Left kidney (tissue), 2 donors: ENCODE measurements around the gene DDX19B. TPM values are rescaled to one million over a fixed set of nuclear protein-coding genes. Genes with fewer than 3 reads are reported as not detected.
"Not testable (repeated sequence)": the region's sequence is repeated elsewhere in the genome, so short reads cannot be mapped to it uniquely, and the experiment has no call there.

Experiments
- DNase-seq: peaks from one replicate; pipeline ENCODE4 v3.0.0-alpha.2; 2013
- polyA plus RNA-seq: library from polyadenylated mRNA; unstranded; fragments of 120-200 nt; gene quantifications from one replicate; pipeline ENCODE4 v1.2.1, GENCODE V29; 2013; ENCODE audit not compliant: insufficient read length

Gene DDX19B
- polyA plus RNA-seq, 1 donor, result 38.8 TPM

GRCh38 chr16:70348991-70349390 lies 50.0 kb downstream of the DDX19B start:
- DNase-seq, result no peak

GRCh38 chr16:70349783-70350182 lies 50.8 kb downstream of the DDX19B start:
- DNase-seq, result no peak

GRCh38 chr16:70359552-70359951 lies 60.6 kb downstream of the DDX19B start:
- DNase-seq, result no peak

GRCh38 chr16:70364399-70364798 lies 65.4 kb downstream of the DDX19B start:
- no peak for DNase-seq

GRCh38 chr16:70370145-70370544 lies 71.2 kb downstream of the DDX19B start:
- DNase-seq, result not testable (repeated sequence)

- DNase-seq, result no peak
Measured at GRCh38 chr16:70370924-70371323, 71.9 kb downstream of the DDX19B start.

- no peak for DNase-seq
Measured at GRCh38 chr16:70372921-70373728, 74.1 kb downstream of the DDX19B start.

- DNase-seq, result no peak
Measured at GRCh38 chr16:70374213-70374612, 75.2 kb downstream of the DDX19B start.

- no peak for DNase-seq
Measured at GRCh38 chr16:70375636-70376611, 76.9 kb downstream of the DDX19B start.

- DNase-seq, result no peak
Measured at GRCh38 chr16:70377782-70378181, 78.8 kb downstream of the DDX19B start.

- DNase-seq, result no peak
Measured at GRCh38 chr16:70378869-70379493, 80.0 kb downstream of the DDX19B start.

GRCh38 chr16:70380248-70380918 lies 81.4 kb downstream of the DDX19B start:
- peak; percentile 34 for DNase-seq

- peak; percentile 97 for DNase-seq
Measured at GRCh38 chr16:70380919-70381603, 82.1 kb downstream of the DDX19B start.

- no peak for DNase-seq
Measured at GRCh38 chr16:70381604-70382342, 82.8 kb downstream of the DDX19B start.

- no peak for DNase-seq
Measured at GRCh38 chr16:70383421-70383960, 84.5 kb downstream of the DDX19B start.

Other genes starting within 250 kb of the DDX19B start
- 66.2 TPM for gene PDPR, start 184.9 kb upstream of the DDX19B start, polyA plus RNA-seq
- 63.6 TPM for gene CLEC18C, start 125.4 kb upstream of the DDX19B start, polyA plus RNA-seq
- 23.2 TPM for gene EXOSC6, start 47.2 kb upstream of the DDX19B start, polyA plus RNA-seq
- gene AARS1, start 9.7 kb upstream of the DDX19B start, polyA plus RNA-seq, result 85.6 TPM
- gene DDX19A, start 47.7 kb downstream of the DDX19B start, polyA plus RNA-seq, result 52.7 TPM
- 22.7 TPM for gene ST3GAL2, start 139.9 kb downstream of the DDX19B start, polyA plus RNA-seq
- 17.8 TPM for gene FCSK, start 155.4 kb downstream of the DDX19B start, polyA plus RNA-seq
- gene COG4, start 224.4 kb downstream of the DDX19B start, polyA plus RNA-seq, result 74.7 TPM
- 416 TPM for gene SF3B3, start 224.6 kb downstream of the DDX19B start, polyA plus RNA-seq